PFSK-1 (cell line): ENCODE measurements around the gene NDUFS7.

Source experiments
- POLR2AphosphoS5 ChIP-seq: IDR thresholded peaks from 2 replicates; pipeline ENCODE4 v1.6.1; 2012; ENCODE audit warnings: low read depth, mild to moderate bottlenecking, control low read depth, low read length, moderate library complexity
- REST ChIP-seq, 2 experiments: IDR thresholded peaks; 2 replicates each; pipeline versions ENCODE4 v1.6.1 to v1.8.0; 2011 to 2012; ENCODE audit warnings: low read depth in 2 of 2, low read length in 2 of 2, control low read depth in 1 of 2, inconsistent platforms in 1 of 2, mild to moderate bottlenecking in 1 of 2, moderate library complexity in 1 of 2; ENCODE audit not compliant: insufficient read depth in 1 of 2
- SIN3A ChIP-seq: IDR thresholded peaks from 2 replicates; pipeline ENCODE4 v1.6.1; 2012; ENCODE audit warnings: mild to moderate bottlenecking, low read length, moderate library complexity, borderline replicate concordance; ENCODE audit not compliant: insufficient read depth
- TAF1 ChIP-seq: IDR thresholded peaks from 2 replicates; pipeline ENCODE4 v1.6.1; 2012; ENCODE audit warnings: low read length, control low read depth, borderline replicate concordance; ENCODE audit not compliant: insufficient read depth

GRCh38 chr19:1361601-1362386 lies 21.9 kb upstream of the NDUFS7 start:
- TF ChIP-seq POLR2AphosphoS5 (no peak), TAF1 (no peak), SIN3A (no peak), REST (IDR thresholded peaks at IDR 0.05; ENCODE audit: insufficient read depth in 1 of 2, low read depth in 2 of 2, low read length in 2 of 2) (no peak)
